SKM-1 (cell line): ENCODE results near the gene ST6GAL2.

Source experiments
- DNase-seq: peaks from one replicate; lab custom pipeline; 2025; ENCODE audit not compliant: unreplicated experiment; lab: John Stamatoyannopoulos, UW

Gene ST6GAL2

DNA sequence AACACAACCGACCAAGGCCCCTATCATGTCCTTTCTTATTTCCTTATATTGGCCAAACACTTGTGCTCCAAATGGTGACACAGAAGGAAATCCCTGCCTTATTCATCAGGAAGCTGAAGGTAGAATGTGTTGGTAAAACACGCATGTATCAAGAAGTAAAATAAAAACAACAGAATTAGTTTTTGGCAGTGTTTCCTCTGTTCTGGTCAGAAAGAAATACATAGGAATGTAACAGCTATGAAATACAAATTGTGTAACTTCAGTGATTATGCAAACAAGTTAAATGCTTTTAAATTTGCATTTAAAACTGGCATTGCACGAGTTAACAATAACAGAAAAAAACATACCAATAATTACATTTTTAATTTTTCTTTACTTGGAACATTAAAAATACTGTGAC lies 19.3 kb downstream of the ST6GAL2 start:
- no peak for DNase-seq

DNA sequence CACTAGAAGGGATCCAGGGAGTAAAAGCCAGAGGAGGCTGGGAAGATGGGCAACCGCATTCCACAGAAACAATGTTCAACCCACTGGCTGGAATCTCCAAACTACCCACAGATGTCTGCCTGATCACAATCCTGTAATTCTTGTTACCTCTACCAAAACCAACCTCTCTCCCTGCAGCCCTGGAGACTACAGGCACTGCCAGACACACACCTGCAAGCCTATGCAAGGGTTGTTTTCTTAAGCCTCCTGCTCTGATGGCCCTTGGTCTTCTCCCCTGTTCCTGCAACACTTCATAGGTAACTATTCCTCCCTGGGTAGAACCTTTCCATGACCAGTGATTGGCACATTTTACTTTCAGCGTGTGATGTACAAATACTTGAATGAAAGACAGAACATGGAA lies 21.9 kb downstream of the ST6GAL2 start:
- DNase-seq, result no peak

DNA sequence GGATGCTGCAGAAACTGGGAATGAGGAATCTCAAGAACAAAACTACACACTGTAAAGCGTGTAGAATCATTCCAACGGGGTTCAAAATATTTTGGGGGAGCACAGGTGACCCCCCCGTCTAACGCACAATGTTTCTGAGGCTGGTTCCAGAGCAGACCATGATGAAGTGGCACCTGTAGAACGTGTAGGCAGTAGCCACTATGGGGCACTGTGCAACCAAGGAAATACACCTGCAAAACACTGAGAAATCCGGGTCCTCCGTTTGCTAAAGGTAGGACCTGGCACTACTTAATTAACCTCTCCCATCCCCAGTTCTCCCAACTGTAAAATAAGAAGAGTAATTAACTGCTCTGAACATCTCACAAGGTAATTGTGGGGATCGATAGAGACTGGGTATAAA lies 22.6 kb downstream of the ST6GAL2 start:
- no peak for DNase-seq

DNA sequence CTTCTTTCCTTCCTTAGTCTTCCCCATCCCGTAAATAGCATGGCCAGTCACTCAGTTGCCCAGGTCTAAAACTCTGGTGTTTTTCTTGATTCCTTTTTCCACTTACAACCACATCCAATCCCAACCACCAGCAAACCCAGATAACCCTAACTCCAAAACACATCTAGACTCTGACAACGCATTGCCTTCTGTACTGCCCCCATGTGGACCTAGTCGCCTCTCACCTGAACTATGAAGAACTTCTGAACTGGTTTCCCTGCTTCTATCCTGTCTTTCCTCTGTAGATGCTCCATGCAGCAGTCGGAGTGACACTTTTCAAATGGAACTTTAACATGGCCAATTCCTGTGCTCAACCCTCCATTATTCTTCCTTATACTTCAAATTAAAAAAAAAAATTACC lies 26.5 kb downstream of the ST6GAL2 start:
- no peak for DNase-seq

DNA sequence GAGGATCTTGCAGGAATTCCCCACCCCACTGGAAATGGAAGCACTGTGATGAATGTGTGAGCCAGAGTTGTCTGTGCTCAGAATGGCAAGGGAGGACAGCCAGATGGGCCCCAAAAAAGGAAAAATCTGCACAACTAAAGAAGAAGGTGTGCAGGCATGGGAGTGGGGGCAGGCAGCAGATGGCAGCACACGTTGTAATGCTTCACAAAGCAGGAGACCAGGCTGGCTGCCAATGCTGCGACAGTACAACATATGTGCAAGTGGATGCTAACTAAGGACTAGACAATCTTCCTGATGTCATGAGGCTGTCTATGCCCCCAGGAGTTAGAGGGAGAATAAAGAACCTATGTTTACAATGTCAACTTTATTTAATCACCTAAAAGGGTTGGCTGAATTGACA lies 27.2 kb downstream of the ST6GAL2 start:
- DNase-seq, result no peak

DNA sequence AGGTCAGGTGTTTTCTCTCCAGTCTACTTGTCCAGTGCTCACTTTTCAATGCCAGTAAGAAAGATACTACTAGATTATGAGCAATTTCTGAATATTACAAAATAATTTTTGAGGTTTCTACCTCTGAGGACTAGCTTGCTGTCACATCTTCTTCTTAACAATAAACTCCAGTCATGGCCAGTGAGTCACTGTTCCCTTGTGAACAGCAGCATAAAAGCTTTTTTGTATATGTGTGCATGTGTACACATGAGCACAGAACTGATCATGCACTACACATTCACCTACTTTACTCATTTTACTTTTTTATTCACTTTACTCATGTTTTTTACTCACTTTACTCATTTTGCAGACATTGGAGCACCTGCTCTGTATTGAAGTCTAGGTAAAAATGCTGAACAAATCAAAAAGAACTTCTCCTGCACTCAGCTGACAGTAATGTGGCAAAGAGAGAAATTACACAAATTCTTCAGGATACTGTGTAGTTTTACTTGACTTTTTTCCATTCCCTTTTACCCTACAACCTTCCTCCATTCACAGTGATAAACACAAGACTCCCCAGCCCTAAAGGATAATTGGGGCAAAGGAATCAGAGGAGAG lies 28.0 kb downstream of the ST6GAL2 start:
- DNase-seq, result no peak

DNA sequence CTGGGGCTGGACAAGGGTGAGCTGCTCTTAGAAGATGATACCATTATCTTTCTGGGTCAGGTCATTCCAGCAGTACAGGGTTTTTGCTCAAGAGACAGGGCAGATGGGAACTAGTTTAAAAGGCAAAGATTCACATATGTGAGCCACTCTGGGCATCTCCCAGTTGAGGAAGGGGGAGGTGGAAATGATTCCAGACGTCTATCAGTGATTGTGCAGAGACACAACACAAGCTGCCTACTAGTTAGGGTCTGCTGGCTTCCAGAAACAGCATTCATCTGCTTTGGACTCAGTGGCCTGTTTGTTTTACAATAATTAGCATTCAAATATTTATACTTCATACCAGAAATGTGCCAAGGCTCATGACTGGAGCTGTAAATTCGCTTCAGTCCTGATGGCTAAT lies 32.3 kb downstream of the ST6GAL2 start:
- DNase-seq, result no peak

DNA sequence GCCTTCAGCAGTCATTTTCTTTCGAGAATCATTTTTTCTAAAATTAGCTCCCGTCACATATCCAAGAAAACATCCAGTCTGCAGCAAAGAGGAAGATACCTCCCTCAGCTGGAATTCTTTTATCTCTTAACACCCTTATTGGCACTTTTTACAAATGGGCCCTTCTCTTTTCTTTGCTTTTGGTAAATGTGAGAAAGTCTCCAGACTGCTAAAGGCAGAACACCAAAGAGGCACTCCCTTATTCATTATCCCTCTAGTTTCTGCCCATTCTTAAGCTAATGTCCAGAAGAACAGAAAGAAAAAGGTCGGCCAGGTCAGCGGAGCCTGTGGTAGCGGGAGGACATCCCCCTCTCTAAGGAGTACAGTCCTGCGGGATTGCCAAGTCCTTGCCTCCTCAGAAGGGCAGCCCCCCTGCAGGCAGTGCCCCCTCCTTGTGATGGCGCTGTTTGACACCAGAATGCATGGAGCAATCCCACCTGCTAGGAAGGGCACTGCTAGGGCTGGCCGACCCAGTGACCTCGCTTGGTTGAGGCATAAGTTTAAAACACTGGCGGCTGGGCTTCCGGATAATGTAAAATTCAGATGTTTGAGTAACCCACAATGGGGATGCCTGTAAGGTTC lies 34.0 kb downstream of the ST6GAL2 start:
- DNase-seq, result no peak

DNA sequence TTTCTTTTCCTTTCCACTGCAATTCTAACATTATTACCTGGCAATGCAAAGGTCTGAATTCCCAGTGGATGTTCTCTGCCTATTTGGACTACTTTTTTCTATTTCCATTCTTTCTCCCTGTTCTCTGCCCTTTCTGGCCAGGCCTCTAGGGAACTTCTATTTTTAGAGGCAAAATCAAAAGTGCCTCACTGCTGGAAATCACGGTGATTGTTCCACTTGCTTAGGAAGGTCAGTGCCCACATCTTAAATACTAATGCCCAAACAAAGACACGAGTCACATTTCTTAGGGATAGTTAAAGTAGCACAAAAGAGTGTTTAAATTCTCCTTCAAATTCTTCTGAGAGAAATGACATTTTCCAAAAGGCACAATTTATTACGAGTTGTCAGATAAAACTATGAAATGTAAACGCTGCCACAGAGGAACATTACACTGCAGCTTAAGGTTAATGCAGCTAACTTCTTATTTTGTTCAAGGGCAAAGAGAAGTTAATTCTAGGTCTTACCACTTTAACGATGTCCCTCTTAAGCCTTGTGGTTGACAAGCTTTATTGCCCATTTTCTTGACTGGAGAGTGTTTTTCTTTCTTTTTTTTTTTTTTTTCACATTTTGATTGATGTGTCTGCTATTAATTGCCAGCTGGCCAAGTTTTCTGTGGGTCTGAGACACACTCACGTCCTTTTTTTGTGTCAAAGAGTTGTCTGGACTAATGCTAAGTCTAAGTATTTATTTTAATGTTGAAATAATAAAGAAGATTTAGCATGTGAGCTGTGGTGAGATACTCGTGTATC lies 34.7 kb downstream of the ST6GAL2 start:
- no peak for DNase-seq

DNA sequence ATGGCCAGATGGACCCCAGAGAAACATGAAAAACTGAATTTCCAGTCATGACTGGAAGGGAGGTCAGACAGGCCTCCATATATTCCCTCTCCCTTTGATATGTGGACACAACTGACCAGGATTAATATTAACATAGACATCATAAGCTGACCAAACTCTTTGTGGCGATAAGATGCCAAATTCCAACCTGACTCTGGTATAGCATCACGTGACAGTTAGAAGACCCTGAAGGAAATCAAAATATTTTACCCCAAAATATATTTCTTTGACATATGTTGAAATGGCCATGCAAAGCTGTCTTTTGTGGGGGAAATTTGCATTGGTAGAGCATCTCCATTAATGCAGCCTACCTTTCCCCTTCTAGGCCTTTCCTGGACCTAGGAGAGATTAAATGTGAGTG lies 36.7 kb downstream of the ST6GAL2 start:
- no peak for DNase-seq

DNA sequence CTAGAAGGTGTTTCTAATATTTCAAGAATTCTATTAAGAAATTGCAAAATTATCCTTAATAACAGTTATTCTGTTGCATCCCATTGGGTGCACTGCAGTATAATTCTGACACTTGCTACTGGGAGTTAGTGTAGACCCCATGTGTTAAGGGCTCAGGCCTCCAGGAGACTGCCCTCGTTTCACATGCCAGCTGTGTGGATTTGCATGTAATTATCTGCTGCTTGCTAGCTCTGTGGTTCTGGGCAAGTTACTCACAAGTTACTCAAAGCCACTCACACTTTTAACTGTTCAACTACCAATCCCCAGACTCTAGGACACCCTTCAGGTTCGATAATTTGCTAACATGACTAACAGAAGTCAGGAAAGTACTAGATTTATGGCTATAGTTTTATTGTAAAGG lies 38.6 kb downstream of the ST6GAL2 start:
- no peak for DNase-seq

DNA sequence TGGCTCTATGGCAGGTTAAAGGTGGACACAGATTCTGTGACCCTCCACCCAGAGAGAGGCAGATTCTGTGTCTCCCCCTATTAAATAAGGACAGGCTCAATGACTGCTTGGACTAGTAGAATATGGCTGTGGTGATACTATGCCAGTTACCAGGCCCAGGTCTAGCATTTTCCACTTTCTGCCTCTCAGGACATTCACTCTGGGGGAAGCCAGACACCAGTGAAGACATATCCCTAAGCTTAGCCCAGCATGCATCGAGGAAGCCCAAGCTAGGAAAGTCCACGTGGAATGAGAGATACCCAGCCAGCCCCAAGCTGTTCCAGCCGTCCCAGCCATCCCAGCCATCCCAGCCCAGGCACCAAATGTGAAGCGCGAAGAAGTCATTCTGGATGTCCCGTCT lies 40.3 kb downstream of the ST6GAL2 start:
- DNase-seq, result no peak

DNA sequence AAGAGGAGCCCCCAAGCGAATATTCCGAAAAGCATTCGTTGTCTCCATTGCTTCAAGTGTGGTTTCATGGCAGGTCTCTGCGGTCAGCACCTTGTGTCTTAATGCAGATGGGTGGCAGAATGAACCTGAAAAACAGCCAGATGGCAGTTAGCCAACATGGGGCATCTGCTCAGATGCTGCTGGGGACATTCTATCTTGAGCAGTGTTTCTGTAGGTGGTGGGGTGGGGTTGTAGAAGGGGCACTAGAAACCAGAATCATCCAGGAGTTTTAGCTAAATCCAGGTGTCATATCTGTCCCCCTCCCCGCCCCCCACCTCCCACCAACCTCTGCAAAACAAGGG lies 42.1 kb downstream of the ST6GAL2 start:
- no peak for DNase-seq

DNA sequence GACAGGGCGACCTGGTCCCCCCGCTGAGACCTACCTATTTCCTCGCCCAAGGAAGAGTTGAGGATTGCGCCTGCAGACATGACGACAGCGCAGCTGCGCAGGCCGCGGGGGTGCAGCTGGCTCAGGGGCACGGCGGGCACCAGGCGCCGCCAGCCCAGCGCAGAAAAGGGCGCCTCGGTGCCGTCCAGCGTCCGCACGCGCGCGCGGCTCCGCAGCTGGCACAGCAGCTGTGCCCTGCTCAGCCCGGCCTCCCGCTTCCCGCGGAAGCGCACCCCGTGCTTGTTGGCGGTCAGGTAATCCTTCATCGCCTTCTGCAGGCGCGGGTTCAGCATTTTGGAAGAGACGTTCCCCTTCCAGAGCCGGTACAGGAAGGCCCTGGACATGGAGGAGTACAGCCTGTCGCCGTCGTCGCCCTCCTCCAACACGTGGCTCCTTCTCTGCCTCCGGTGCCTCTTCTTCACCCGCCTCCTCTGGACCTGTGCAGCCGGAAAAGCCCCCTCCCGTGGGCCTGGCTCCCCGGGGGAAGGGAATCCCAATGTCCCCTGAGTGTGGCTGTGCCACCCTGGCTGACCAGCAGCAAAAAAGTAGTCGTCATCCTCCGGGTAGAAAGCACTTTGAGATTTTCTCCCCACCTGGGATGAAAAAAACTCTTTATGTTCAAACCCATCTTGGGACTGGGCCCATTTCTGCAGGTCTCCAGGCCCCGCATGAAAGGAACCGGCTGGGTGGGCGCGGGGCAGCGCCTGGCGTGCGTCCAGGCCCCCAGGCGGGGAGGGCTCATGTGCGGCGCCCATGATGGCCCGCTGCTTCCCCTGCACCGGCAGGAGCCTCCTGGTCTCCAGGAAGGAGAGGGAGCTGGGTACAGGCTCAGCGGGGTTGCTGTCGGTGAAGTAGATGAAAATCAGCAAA lies 42.7 kb downstream of the ST6GAL2 start:
- no peak for DNase-seq

DNA sequence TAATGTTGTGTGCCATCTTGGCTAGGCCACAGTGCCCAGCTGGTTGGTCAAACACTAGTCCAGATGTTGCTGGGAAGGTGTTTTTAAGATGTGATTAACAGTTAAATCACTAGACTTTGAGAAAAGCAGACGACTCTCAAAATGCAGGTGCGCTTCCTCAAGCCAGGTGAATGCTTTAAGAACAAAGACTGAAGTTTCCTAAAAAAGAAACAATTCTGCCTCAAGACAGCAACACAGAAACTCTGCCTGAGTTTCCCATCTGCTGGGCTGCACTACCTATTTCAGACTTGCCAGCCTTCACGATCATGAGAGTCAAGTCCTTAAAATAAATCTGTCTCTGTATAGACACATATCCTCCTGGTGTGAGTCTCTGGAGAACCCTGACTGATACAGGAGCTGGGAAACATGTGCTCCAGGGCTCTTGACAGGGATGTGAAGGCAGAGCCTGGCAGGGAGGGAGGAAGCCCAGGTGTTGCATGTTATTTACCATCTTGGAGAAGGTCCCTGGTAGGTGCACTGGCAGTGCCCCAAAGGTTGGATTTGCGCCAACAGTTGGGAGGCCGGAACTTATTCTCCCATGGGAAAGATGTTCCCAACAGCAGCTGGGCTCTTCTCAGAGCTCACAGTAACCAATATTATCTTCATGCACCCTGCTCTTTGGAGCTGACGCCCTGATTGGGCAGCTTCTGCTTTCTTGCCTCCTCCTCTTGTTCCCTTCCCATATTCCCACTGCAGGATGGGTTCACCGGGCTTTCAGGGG lies 43.9 kb downstream of the ST6GAL2 start:
- no peak for DNase-seq

DNA sequence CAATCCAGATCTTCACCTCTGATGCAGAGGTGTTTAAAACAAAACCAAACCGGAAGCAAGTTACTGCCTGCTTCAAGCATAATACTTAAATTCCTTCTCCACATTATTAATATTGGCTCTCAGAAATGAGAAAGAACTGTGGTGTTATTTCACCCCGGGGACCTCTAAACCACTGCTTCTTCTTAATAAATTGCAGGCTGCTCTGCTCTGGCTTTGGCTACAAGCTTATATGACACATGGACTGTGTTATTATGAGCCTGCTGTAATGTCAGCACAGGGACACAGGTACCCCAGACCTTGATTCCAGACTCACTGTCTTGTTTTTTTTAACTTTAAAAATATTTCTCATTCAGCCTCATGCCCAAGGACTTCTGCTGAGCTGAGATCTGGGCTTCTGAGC lies 45.1 kb downstream of the ST6GAL2 start:
- DNase-seq, result no peak

DNA sequence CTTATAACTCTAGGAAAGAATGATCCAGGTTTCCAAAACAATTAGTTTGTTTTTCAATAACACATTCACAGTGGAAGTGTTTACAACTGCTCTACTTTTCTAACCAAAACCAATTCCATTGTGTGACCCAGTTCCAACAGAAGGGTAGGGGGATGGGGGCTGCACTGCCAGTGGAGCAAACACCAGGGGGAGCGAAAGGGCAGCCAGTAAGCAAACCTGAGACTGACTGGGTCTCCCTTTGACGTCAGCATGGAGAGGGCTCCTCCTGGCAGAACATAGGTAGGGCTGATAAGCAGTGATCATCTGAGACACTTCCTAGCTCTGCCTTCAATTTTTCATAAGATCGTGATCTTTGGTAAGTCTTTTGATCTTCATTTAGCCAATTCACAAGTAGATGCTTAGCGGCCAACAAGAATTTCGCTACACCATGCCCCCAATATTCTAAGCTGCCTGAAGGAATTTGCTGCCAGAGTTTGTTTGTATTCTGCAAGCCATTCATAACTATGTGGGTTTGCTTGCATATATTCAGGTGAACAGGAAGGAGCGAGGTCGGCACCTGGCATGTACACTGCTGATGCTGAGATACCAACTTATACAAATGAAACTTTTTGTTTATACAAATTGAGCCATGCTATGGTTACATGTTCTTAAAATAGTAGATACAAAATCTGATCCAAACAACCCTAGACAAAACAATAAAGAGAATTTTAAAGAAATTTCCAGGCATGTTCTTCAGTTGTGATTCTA lies 45.9 kb downstream of the ST6GAL2 start:
- no peak for DNase-seq

DNA sequence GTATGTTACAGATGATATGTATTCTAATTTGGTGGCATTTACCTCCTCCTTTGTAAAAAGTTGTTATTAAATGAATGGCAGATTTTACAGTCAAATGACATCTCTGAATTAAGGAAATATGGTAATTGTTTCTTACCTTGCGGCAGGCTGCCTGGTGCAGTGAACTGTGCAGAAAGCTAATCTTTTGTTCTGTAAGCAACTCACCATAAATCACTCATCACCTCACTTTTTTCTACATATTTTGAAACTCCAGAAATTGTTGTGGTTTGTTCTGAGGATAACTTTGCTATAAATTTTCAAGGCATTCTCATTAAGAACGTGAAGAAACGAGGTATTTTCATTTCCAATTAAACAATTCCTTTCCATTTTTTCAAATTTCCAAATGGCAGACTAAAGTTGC lies 52.7 kb downstream of the ST6GAL2 start:
- DNase-seq, result no peak

DNA sequence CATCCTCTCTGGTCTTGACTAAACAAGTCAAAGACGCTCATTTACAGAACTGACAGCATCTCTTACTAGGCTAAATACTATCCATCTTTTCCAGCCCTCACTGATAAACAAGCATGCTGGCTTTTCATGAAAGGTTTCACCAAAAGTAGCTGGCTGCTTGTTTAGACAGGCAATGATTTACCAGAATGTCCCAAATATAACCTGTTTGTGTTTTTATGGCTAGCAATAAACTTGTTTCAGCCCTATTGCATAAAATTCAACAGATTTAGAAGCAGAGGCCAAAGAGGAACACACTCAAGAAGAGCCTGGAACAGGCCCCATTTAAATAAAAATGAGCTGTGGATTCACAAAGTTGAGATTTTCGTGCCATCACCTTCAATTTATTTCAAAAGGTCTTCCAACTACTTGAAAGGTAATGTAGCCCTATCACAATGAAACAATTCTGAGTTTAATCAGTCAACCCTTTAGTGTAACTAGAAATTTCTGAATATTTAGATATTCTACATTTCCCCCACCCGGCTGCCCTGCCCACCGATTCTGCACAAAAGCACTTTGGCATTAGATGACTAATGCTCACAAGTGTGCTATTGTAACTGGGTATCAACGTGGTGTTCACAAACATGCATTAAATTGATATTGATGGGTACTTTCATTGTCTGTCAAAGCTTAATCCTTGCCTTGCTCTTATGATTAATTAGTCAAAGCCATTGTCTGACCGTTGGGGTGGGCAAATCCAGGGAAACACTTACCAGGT lies 54.0 kb downstream of the ST6GAL2 start:
- DNase-seq, result no peak
